AG09309 (cell line): ENCODE data around the gene NKX2-3.

Experiments
- DNase-seq: peaks from one replicate; pipeline ENCODE4 v3.0.0-alpha.2; 2010; ENCODE audit warnings: low read depth
- H3K4me3 ChIP-seq: 2 replicates; pipeline ENCODE4 v1.5.1; 2011; ENCODE audit warnings: mild to moderate bottlenecking, low read depth, low read length, moderate library complexity; ENCODE audit not compliant: control insufficient read depth
- TF ChIP-seq, protein P1 (sequence below): IDR thresholded peaks from 2 replicates; pipeline ENCODE4 v1.5.1; 2011; ENCODE audit warnings: mild to moderate bottlenecking, low read depth, low read length, inconsistent platforms; ENCODE audit not compliant: insufficient read depth, control insufficient read depth; ENCODE audit errors: missing control alignments

NKX2-3 gene

DNA sequence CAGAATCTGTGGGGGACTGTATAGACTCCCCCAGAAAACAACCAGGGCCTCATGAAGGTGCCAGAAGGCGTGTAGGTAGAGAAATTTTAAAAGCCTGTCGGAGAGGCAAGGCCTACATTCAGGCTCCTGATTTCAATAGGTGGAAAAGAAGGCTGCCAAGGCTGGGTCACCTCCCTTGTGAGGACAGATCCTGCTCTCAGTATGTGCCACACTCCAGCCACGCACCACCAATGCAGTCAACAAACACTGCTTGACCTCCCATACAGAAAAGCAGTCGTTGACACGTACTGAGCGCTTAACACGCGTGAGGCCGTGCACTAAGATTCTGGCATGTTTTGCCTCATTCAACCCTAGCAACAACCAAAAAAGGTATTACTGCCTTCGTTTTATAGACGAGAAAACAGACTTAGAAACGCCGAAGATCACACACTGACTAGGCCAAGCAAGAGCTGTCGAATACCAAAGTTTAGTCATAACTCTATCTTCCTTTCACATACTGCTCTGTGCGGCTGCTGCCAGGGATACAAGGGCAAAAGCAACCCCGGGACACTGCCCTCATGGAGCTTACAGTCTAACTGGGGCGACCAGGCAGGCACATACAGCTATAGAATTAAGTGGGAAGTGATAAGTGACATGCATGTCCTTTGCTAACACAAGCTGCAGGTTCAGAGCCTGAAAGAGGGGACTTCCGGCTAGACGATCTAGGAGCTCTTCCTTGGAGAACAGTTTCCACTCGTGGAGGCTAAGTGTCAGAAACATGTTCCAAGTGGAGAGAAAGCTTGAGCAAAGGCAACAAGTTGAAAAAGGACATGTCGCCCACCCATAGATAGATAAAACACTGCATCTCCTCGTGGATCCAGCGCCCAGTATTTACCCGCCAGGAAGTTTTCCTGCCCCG is 797 bp upstream of the NKX2-3 start:
- TF ChIP-seq, protein P1, sequence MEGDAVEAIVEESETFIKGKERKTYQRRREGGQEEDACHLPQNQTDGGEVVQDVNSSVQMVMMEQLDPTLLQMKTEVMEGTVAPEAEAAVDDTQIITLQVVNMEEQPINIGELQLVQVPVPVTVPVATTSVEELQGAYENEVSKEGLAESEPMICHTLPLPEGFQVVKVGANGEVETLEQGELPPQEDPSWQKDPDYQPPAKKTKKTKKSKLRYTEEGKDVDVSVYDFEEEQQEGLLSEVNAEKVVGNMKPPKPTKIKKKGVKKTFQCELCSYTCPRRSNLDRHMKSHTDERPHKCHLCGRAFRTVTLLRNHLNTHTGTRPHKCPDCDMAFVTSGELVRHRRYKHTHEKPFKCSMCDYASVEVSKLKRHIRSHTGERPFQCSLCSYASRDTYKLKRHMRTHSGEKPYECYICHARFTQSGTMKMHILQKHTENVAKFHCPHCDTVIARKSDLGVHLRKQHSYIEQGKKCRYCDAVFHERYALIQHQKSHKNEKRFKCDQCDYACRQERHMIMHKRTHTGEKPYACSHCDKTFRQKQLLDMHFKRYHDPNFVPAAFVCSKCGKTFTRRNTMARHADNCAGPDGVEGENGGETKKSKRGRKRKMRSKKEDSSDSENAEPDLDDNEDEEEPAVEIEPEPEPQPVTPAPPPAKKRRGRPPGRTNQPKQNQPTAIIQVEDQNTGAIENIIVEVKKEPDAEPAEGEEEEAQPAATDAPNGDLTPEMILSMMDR: no peak
- no peak overlapping the region for H3K4me3 ChIP-seq
- no peak for DNase-seq

DNA sequence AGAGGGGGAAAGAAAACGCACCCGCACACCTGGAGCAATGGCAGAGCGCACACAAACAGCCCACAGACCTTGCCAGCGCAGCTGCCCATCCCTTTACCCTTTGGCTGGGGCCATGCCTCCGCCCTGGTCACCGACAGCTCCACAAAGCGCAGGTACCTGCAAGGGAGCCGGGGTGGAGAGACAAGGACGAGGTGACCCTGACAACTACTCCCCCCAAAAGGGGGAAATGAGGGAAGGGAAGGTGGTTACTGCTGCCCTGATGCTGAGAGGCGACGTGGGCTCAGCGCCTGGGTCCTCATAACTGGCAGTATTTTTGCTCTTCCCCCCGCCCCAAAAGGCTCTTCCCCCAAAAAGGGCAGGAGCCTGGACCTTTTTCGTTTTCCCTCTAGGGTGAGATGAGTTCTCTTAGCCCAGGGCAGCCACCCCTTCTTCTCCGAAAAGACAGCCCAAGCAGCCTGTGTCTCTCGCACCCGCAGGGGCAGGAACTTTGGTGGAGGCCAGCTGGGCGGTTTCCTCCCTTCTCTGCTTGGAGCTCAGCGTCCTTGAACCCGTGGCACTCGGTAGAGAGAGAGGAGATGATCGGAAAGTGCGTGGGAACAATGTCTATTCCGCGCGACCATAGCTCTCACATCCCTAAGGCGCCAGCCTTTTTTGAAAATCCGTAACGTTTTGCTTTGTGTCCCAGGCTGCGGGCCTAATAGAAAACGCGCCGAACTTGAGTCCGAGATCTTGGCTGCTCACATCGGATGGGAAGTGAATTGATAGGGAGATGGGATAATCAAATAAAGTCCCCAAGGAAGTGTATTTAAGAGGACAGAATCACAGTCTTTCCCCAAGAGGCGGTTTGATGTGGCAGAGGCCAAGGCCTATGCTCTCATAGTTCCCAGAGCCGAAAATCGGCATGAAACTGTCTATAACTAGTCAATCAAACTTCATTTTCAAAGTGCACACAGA is 1.0 kb downstream of the NKX2-3 start:
- no peak overlapping the region for H3K4me3 ChIP-seq
- DNase-seq: no peak

DNA sequence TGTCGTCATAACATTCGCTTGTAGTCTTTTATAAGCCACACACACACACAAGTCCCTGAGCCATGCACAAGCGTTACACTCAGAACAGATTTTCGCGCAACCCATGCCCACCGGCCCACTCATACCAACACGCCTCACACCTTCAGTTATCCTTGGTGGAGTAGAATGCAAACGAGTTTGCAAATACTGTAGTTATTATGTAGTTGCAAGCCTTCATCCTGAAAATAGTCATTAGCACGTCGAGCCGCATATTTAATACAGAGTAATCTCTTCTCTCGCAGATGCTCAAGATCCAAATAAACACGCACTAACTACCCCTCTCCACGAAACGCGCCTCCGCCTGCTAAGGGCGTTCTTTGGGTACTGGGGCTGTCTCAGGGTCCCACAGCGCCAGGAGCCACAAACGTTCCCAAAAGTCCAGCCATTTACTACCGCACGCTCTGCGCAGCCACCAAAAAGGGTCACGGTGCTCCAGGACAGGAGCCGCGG is 1.8 kb downstream of the NKX2-3 start:
- DNase-seq: no peak
- H3K4me3 ChIP-seq: no peak overlapping the region
- TF ChIP-seq, protein P1: no peak

More for the DNA sequence above, 1.0 kb downstream of the NKX2-3 start:
- TF ChIP-seq, protein P1: no peak

DNA sequence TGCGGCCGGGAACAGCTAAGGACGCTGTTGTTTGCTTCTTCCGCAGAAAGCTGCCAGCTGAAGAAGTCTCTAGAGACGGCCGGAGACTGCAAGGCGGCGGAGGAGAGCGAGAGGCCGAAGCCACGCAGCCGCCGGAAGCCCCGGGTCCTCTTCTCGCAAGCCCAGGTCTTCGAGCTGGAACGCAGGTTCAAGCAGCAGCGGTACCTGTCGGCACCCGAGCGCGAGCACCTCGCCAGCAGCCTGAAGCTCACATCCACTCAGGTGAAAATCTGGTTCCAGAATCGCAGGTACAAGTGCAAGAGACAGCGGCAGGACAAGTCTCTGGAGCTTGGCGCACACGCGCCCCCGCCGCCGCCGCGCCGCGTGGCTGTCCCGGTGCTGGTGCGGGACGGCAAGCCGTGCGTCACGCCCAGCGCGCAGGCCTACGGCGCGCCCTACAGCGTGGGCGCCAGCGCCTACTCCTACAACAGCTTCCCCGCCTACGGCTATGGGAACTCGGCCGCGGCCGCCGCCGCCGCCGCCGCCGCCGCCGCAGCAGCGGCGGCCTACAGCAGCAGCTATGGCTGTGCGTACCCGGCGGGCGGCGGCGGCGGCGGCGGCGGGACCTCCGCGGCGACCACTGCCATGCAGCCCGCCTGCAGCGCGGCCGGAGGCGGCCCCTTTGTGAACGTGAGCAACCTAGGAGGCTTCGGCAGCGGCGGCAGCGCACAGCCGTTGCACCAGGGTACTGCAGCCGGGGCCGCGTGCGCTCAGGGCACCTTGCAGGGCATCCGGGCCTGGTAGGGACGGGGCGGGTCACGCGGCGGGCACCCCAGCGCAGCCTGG is 2.4 kb downstream of the NKX2-3 start:
- TF ChIP-seq, protein P1: no peak
- H3K4me3 ChIP-seq: no peak overlapping the region
- DNase-seq: no peak

DNA sequence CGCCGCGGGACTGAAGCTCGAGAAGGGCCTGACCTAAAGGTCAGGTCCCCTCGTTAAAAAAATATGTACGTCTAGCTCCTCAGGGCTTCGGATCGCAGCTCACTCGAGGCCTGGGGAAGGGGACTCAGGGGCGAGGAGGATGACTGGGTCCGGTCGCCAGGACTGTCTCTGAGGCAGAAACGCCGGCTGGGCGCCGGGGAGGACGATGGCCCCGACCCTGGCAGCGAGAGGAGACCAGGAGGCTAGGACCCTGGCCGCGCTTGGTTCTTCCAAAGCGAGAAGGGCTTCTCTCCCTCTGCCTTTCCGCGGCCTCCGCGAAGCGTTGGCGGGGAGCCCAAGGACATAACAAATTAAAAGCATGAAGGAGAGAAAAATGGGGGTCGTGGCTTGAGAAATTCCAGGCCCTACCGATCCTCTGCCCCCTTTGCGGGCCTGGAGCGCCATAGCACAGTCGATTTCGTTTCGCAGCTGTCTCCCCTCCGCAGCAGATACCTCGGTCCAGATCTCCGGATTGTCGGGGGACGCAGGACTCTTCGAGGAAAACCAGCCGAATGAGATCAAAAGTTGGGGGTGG is 3.1 kb downstream of the NKX2-3 start:
- DNase-seq: no peak
- H3K4me3 ChIP-seq: no peak overlapping the region
- TF ChIP-seq, protein P1: no peak
